GM12873 (cell line): ENCODE data around the gene POLR2E.

ENCODE experiments used
- TF ChIP-seq, protein P1 (sequence below): IDR thresholded peaks from 2 replicates; pipeline ENCODE4 v1.5.1; 2012; ENCODE audit warnings: low read depth, mild to moderate bottlenecking, moderate library complexity, low read length, control low read depth; ENCODE audit not compliant: insufficient read depth; ENCODE audit errors: missing control alignments

POLR2E gene

DNA sequence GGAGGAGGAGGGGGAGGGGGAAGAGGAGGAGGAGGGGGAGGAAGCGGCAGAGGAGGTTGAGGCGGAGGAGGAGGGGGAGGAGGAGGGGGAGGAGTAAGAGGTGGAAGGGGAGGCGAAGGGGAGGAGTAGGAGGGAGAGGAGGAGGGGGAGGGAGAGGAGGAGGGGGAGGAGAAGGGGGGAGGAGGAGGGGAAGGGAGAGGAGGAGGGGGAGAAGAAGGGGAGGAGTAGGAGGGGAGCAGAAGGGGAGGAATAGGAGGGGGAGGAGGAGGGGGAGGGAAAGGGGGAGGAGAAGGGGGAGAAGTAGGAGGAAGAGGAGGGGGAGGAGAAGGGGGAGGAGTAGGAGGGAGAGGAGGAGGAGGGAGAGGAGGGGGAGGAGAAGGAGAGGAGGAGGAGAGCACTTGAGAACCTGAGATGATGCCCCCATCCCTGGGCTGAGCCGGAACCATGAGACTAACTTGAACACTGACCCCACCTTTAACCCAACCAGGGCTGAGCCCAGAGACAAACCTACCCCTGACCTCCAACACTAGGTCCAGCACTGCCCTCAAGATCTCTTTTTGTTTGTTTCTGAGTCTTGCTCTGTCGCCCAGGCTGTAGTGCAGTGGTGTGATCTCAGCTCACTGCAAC is 42.7 kb downstream of the POLR2E start:
- TF ChIP-seq, protein P1, sequence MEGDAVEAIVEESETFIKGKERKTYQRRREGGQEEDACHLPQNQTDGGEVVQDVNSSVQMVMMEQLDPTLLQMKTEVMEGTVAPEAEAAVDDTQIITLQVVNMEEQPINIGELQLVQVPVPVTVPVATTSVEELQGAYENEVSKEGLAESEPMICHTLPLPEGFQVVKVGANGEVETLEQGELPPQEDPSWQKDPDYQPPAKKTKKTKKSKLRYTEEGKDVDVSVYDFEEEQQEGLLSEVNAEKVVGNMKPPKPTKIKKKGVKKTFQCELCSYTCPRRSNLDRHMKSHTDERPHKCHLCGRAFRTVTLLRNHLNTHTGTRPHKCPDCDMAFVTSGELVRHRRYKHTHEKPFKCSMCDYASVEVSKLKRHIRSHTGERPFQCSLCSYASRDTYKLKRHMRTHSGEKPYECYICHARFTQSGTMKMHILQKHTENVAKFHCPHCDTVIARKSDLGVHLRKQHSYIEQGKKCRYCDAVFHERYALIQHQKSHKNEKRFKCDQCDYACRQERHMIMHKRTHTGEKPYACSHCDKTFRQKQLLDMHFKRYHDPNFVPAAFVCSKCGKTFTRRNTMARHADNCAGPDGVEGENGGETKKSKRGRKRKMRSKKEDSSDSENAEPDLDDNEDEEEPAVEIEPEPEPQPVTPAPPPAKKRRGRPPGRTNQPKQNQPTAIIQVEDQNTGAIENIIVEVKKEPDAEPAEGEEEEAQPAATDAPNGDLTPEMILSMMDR: no peak

DNA sequence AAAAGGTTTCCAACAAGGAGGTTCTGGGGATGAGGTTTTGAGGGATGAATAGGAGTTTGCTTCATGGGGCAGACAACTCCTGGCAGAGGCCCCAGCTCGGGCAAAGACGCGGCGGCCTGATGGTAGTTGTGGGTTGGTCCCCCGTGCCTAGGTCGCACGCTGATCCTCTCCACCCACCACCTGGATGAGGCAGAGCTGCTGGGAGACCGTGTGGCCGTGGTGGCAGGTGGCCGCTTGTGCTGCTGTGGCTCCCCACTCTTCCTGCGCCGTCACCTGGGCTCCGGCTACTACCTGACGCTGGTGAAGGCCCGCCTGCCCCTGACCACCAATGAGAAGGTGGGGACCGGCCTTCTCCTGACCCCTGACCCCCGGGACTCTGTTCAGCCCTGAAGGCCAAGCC is 43.4 kb downstream of the POLR2E start:
- TF ChIP-seq, protein P1: no peak

DNA sequence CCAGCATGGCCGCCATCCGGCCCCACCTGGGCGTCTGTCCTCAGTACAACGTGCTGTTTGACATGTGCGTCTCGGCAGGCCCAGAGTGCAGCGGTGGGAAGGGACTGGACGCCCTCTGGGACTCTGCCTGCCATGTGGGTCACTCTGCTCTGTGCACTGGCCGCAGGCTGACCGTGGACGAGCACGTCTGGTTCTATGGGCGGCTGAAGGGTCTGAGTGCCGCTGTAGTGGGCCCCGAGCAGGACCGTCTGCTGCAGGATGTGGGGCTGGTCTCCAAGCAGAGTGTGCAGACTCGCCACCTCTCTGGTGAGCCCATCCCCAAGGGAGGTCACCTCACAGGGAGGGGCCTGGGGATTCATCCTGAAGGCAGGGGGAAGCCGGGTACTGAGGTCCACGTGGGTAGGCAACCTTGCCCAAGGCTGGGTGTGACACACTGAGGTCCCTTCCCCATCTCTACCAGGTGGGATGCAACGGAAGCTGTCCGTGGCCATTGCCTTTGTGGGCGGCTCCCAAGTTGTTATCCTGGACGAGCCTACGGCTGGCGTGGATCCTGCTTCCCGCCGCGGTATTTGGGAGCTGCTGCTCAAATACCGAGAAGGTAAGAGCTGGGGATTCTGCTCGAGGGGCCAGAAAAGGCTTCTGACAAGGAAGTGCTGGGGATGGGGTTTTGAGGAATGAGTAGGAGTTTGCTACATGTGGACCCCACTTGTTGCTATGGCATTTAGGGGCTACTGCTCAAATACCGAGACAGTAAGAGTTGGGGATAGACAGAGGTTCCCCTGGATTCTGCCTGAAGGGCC is 44.0 kb downstream of the POLR2E start:
- TF ChIP-seq, protein P1: no peak

DNA sequence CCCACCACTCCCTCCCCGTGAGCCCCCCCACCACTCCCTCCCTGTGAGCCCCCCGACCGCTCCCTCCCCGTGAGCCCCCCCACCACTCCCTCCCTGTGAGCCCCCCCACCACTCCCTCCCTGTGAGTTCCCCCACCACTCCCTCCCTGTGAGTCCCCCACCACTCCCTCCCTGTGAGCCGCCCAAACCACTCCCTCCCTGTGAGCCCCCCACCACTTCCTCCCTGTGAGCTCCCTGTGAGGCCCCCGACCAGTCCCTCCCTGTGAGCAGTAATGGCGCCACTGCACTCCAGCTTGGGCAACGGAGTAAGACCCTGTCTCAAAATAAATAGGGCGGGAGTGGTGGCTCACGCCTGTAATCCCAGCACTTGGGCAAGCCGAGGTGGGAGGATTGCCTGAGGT is 45.4 kb downstream of the POLR2E start:
- TF ChIP-seq, protein P1: no peak

DNA sequence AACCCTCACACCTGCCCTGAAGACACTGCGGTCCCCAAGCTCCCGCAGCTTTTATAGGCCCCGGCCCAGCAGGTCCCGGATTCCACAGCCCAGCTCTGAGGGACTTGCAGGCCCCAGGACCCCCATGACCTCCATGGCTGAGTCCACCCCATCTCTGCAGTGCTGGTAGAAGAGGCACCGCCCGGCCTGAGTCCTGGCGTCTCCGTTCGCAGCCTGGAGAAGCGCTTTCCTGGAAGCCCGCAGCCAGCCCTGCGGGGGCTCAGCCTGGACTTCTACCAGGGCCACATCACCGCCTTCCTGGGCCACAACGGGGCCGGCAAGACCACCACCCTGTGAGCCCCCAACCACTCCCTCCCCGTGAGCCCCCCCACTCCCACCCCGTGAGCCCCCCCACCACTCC is 46.1 kb downstream of the POLR2E start:
- TF ChIP-seq, protein P1: no peak

DNA sequence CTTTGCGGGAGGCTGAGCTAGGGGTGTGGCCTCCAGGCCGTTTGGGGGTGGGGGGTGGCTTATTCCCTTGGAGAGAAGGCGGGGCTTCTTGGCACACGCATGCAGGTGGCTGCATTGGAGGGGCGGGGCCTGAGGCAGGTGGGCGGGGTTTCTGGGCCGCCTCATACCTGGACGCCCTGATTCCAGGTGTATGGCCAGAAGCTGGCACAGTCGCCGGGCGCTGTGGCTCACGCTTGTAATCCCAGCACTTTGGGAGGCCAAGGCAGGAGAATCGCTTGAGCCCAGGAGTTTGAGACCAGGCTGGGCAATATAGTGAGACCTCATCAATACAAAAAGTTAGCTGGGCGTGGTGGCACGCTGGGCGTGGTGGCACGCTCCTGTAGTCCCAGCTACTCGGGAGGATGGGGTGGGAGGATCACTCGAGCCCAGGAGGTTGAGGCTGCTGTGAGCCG is 47.5 kb downstream of the POLR2E start:
- TF ChIP-seq, protein P1: no peak

DNA sequence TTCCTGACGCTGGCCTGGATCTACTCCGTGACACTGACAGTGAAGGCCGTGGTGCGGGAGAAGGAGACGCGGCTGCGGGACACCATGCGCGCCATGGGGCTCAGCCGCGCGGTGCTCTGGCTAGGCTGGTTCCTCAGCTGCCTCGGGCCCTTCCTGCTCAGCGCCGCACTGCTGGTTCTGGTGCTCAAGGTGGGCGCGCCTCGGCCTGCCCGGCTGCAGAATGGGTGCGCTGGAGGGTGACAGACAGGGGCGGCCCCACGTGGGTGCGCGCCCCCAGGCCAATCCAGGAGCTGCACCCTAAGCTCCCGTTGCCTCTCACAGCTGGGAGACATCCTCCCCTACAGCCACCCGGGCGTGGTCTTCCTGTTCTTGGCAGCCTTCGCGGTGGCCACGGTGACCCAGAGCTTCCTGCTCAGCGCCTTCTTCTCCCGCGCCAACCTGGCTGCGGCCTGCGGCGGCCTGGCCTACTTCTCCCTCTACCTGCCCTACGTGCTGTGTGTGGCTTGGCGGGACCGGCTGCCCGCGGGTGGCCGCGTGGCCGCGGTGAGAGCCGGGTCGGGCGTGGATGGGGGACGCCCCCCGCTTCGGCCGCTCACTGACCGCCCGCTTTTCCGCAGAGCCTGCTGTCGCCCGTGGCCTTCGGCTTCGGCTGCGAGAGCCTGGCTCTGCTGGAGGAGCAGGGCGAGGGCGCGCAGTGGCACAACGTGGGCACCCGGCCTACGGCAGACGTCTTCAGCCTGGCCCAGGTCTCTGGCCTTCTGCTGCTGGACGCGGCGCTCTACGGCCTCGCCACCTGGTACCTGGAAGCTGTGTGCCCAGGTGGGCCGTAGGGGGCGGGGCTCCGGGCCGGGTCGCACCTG is 48.1 kb downstream of the POLR2E start:
- TF ChIP-seq, protein P1: no peak
